ENCODE results near the gene ILRUN. TPM values are rescaled to one million over a fixed set of nuclear protein-coding genes. Genes with fewer than 3 reads are reported as not detected.
A peak's percentile ranks its signal among the peaks of the same experiment; 100 is the strongest.

ILRUN gene
- polyA plus RNA-seq, 3 donors, result 6.2 to 19.3 (median 6.5) TPM

- TF ChIP-seq CTCF (IDR thresholded peaks at IDR 0.05), result no peak
- Histone ChIP-seq H3K27ac (ENCODE audit: low read depth in 1 of 2, low read length in 2 of 2) (no peak overlapping the region), H3K4me2 (replicated peaks; ENCODE audit: extremely low read depth, low read length, poor library complexity, severe bottlenecking) (no peak overlapping the region), H3K79me2 (ENCODE audit: insufficient read depth, low read length) (peaks cover 4% of the 10 kb centered on the region), H3K4me1 (ENCODE audit: control insufficient read depth in 1 of 2, insufficient read depth in 2 of 2, low read length in 2 of 2) (peaks cover 10 to 11% of the 10 kb centered on the region in 2 donors), H3K9me3 (replicated peaks in 1 of 2; ENCODE audit: control insufficient read depth in 1 of 2, insufficient read depth in 1 of 2, low read length in 2 of 2) (no peaks in the 10 kb centered on the region), H2AFZ (ENCODE audit: insufficient read depth, low read depth, low read length, poor library complexity, severe bottlenecking) (no peak overlapping the region), H4K20me1 (ENCODE audit: insufficient read depth, low read length) (no peaks in the 10 kb centered on the region), H3K9ac (ENCODE audit: insufficient read depth, low read length, poor library complexity, severe bottlenecking) (no peak overlapping the region), H3K27me3 (ENCODE audit: control insufficient read depth in 2 of 2, insufficient read depth in 2 of 2, low read length in 2 of 2) (no peaks in the 10 kb centered on the region), H3K4me3 (replicated peaks in 1 of 3; ENCODE audit: low read depth in 2 of 3, low read length in 3 of 3) (no peak overlapping the region), H3K36me3 (replicated peaks in 1 of 2; ENCODE audit: control insufficient read depth in 1 of 2, insufficient read depth in 2 of 2, low read length in 2 of 2) (no peaks in the 10 kb centered on the region)
- WGBS (ENCODE audit: insufficient coverage), result 98% methylated on average over 8 of the region's 9 CpGs
- Mint-ChIP-seq H3K4me3 (no peak overlapping the region), H3K4me1 (peaks cover 11% of the 10 kb centered on the region), H3K36me3 (no peaks in the 10 kb centered on the region), H3K27me3 (ENCODE audit: low read depth in 3 of 3) (peaks cover 0 to 6% (median 3%) of the 10 kb centered on the region in 3 donors), H3K27ac (peak overlapping the region in 1 of 7 donors; percentile 78), H3K9me3 (peaks cover 0 to 2% (median 0%) of the 10 kb centered on the region in 7 donors)
- intact Hi-C loops (cut with micrococcal nuclease), result no loop called here
- no peak for DNase-seq
Observed at GRCh38 chr6:34701199-34701598, 4.6 kb upstream of the ILRUN start.

GRCh38 chr6:34697904-34698559 lies 1.5 kb upstream of the ILRUN start:
- WGBS (ENCODE audit: insufficient coverage), result 100% methylated on average over 3 of the region's 5 CpGs
- H3K27ac ChIP-seq (ENCODE audit: low read depth in 1 of 2, low read length in 2 of 2), result peak overlapping the region in 1 of 2 donors; percentile 95
- H3K4me3 ChIP-seq (replicated peaks in 1 of 3; ENCODE audit: low read depth in 2 of 3, low read length in 3 of 3), result peak overlapping the region in 1 of 3 experiments; percentile 96
- H3K79me2 ChIP-seq (ENCODE audit: insufficient read depth, low read length), result peaks cover 35% of the 10 kb centered on the region
- H3K4me3 Mint-ChIP-seq, result peak overlapping the region in 1 of 2 donors; percentile 96
- no peak overlapping the region for H3K9ac ChIP-seq (ENCODE audit: insufficient read depth, low read length, poor library complexity, severe bottlenecking)
- H3K36me3 ChIP-seq (replicated peaks in 1 of 2; ENCODE audit: control insufficient read depth in 1 of 2, insufficient read depth in 2 of 2, low read length in 2 of 2), result no peaks in the 10 kb centered on the region
- peak overlapping the region; percentile 86 for H3K4me2 ChIP-seq (replicated peaks; ENCODE audit: extremely low read depth, low read length, poor library complexity, severe bottlenecking)
- peaks cover 0 to 2% (median 0%) of the 10 kb centered on the region in 7 donors for H3K9me3 Mint-ChIP-seq
- DNase-seq, result peak in 2 of 3 donors; percentile 33 to 51
- H3K4me1 ChIP-seq (ENCODE audit: control insufficient read depth in 1 of 2, insufficient read depth in 2 of 2, low read length in 2 of 2), result peaks cover 29 to 36% of the 10 kb centered on the region in 2 donors
- peaks cover 38% of the 10 kb centered on the region for H3K4me1 Mint-ChIP-seq
- peaks cover 0 to 3% (median 2%) of the 10 kb centered on the region in 3 donors for H3K27me3 Mint-ChIP-seq (ENCODE audit: low read depth in 3 of 3)
- TF ChIP-seq CTCF (IDR thresholded peaks at IDR 0.05), result no peak
- H2AFZ ChIP-seq (ENCODE audit: insufficient read depth, low read depth, low read length, poor library complexity, severe bottlenecking), result peak overlapping the region; percentile 92
- H3K36me3 Mint-ChIP-seq, result peaks cover 6 to 10% of the 10 kb centered on the region in 2 donors
- H3K27me3 ChIP-seq (ENCODE audit: control insufficient read depth in 2 of 2, insufficient read depth in 2 of 2, low read length in 2 of 2), result no peaks in the 10 kb centered on the region
- intact Hi-C loops (cut with micrococcal nuclease), result loop anchor here (5.0 to 10.0 kb wide), 3 partner anchors 36 to 57 kb away; partner anchors contain the start of gene SNRPC (in 1 of the 2)
- H3K27ac Mint-ChIP-seq, result peak overlapping the region in 3 of 7 donors; percentile 6 to 99 (median 98)
- peaks cover 20% of the 10 kb centered on the region for H4K20me1 ChIP-seq (ENCODE audit: insufficient read depth, low read length)
- no peaks in the 10 kb centered on the region for H3K9me3 ChIP-seq (replicated peaks in 1 of 2; ENCODE audit: control insufficient read depth in 1 of 2, insufficient read depth in 1 of 2, low read length in 2 of 2)

All from CD14-positive monocyte (primary cell).